K562 (cell line): ENCODE results near the gene MBD4. TPM values are rescaled to one million over a fixed set of nuclear protein-coding genes. Genes with fewer than 3 reads are reported as not detected.

ENCODE experiments used
- BCL6 ChIP-seq: fragments of 250-450 bp; sonication (Bioruptor Pico); IDR thresholded peaks from 2 replicates; pipeline ENCODE4 v1.4.0; 2020
- BRD4 ChIP-seq: fragments of 200-600 bp; sonication (generic); IDR thresholded peaks from 2 replicates; pipeline ENCODE4 v1.6.1; 2017; ENCODE audit warnings: inconsistent platforms
- ELF2 ChIP-seq: fragments of 250-450 bp; sonication (Bioruptor Pico); IDR thresholded peaks from 2 replicates; pipeline ENCODE4 v1.5.0; 2021; ENCODE audit warnings: mild to moderate bottlenecking
- ELF4 ChIP-seq: fragments of 450-650 bp; formaldehyde crosslinking; IDR thresholded peaks from 2 replicates; pipeline ENCODE4 v1.4.0; 2022; ENCODE audit warnings: missing genetic modification characterization
- EP400 ChIP-seq: fragments of 450-650 bp; IDR thresholded peaks from 2 replicates; pipeline ENCODE4 v1.6.1; 2017; ENCODE audit warnings: antibody characterized with exemption, mild to moderate bottlenecking, moderate library complexity
- FIP1L1 ChIP-seq: fragments of 200-400 bp; formaldehyde crosslinking; IDR thresholded peaks from 2 replicates; pipeline ENCODE4 v1.6.1; 2018; ENCODE audit warnings: mild to moderate bottlenecking, low read depth, low read length; ENCODE audit not compliant: poor library complexity, severe bottlenecking
- GTF2B ChIP-seq: IDR thresholded peaks from 2 replicates; pipeline ENCODE4 v1.6.1; 2011; ENCODE audit not compliant: insufficient read length; ENCODE audit errors: extremely low read depth
- HDAC3 ChIP-seq: fragments of 450-650 bp; IDR thresholded peaks from 2 replicates; pipeline ENCODE4 v1.6.1; 2018; ENCODE audit warnings: borderline replicate concordance, mild to moderate bottlenecking, moderate library complexity; ENCODE audit not compliant: partially characterized antibody
- MTA3 ChIP-seq: fragments of 450-650 bp; formaldehyde crosslinking; IDR thresholded peaks from 2 replicates; pipeline ENCODE4 v1.6.1; 2017; ENCODE audit warnings: mild to moderate bottlenecking, borderline replicate concordance
- MXD1 ChIP-seq: fragments of 250-450 bp; sonication (Bioruptor Pico); IDR thresholded peaks from 2 replicates; pipeline ENCODE4 v1.8.0; 2021; ENCODE audit warnings: borderline replicate concordance, mild to moderate bottlenecking, moderate library complexity; ENCODE audit not compliant: poor library complexity, severe bottlenecking
- PPARD ChIP-seq: fragments of 250-450 bp; sonication (Bioruptor Pico); IDR thresholded peaks from 2 replicates; pipeline ENCODE4 v1.8.0; 2022; ENCODE audit warnings: inconsistent platforms, mild to moderate bottlenecking, moderate library complexity
- SMAD1 ChIP-seq: fragments of 150-350 bp; IDR thresholded peaks from 2 replicates; pipeline ENCODE4 v1.6.1; 2014; ENCODE audit warnings: low read length, low read depth; ENCODE audit not compliant: partially characterized antibody
- SMARCC2 ChIP-seq: fragments of 450-650 bp; IDR thresholded peaks from 2 replicates; pipeline ENCODE4 v1.6.1; 2017; ENCODE audit warnings: antibody characterized with exemption, moderate library complexity, mild to moderate bottlenecking, low read depth
- ZBTB33 ChIP-seq: sonication (generic); formaldehyde crosslinking; IDR thresholded peaks from 2 replicates; pipeline ENCODE4 v1.8.1; 2023; ENCODE audit warnings: mild to moderate bottlenecking, missing genetic modification reagents
- ZC3H11A ChIP-seq: IDR thresholded peaks from 2 replicates; pipeline ENCODE4 v1.6.1; 2012; ENCODE audit warnings: low read depth, low read length, improper control_type of control experiment
- ZKSCAN3 ChIP-seq: fragments of 250-450 bp; sonication (Bioruptor Pico); IDR thresholded peaks from 2 replicates; pipeline ENCODE4 v1.4.0; 2020
- ZNF143 ChIP-seq: sonication (generic); formaldehyde crosslinking; IDR thresholded peaks from 2 replicates; pipeline ENCODE4 v1.9.0; 2022; ENCODE audit warnings: mild to moderate bottlenecking, missing genetic modification reagents
- ZNF3 ChIP-seq: fragments of 250-450 bp; sonication (Bioruptor Pico); IDR thresholded peaks from 2 replicates; pipeline ENCODE4 v1.5.0; 2021; ENCODE audit warnings: mild to moderate bottlenecking, moderate library complexity
- ZNF57 ChIP-seq: fragments of 450-650 bp; formaldehyde crosslinking; IDR thresholded peaks from 2 replicates; pipeline ENCODE4 v1.4.0; 2020; ENCODE audit warnings: mild to moderate bottlenecking, moderate library complexity
- ZNF589 ChIP-seq: fragments of 200-800 bp; sonication (Bioruptor generic); IDR thresholded peaks from 2 replicates; pipeline ENCODE4 v1.6.1; 2016; ENCODE audit warnings: low read depth, missing genetic modification characterization, missing compliant biosample characterization
- polyA plus RNA-seq, 8 experiments: library from polyadenylated mRNA; depleted of rRNA in 4 of 8; stranded (reverse) in 5 of 8; unstranded in 3 of 8; fragments of >200 nt; fragmentation: Nextera tagmentation in 2 of 8; fragmentation: Illumina TruSeq in 1 of 8; extraction: Ambion mirVana in 2 of 8; extraction: Trizol in 1 of 8; gene quantifications; 2 replicates each; pipeline versions ENCODE4 v1.2.1 to v1.2.3, GENCODE V29; 2011 to 2014; ENCODE audit warnings: inconsistent platforms in 1 of 8, missing spikeins in 1 of 8
- total RNA-seq, 7 experiments: library from RNA; depleted of rRNA in 6 of 7; stranded (reverse); fragments of >200 nt in 6 of 7; fragmentation: Illumina TruSeq in 2 of 7; extraction: Trizol in 2 of 7; gene quantifications; 2 replicates each; pipeline versions ENCODE4 v1.2.1 to v1.2.3, GENCODE V29; 2011 to 2021; ENCODE audit warnings: low replicate concordance in 1 of 7
- TF ChIP-seq, protein P1 (sequence below): fragments of 250-450 bp; sonication (Bioruptor Pico); IDR thresholded peaks from 2 replicates; pipeline ENCODE4 v1.4.0; 2020; ENCODE audit warnings: mild to moderate bottlenecking, moderate library complexity, borderline replicate concordance
- TF ChIP-seq, protein P2 (sequence below): sonication (generic); formaldehyde crosslinking; IDR thresholded peaks from 2 replicates; pipeline ENCODE4 v1.8.1; 2022; ENCODE audit warnings: missing genetic modification reagents

Gene MBD4
- total and polyA plus RNA-seq, 9 of the 15 experiments (the other 6 are each of a cell fraction or from before 2014, with no cell fraction given), result 13.3 to 63.9 (median 39.0) TPM

DNA sequence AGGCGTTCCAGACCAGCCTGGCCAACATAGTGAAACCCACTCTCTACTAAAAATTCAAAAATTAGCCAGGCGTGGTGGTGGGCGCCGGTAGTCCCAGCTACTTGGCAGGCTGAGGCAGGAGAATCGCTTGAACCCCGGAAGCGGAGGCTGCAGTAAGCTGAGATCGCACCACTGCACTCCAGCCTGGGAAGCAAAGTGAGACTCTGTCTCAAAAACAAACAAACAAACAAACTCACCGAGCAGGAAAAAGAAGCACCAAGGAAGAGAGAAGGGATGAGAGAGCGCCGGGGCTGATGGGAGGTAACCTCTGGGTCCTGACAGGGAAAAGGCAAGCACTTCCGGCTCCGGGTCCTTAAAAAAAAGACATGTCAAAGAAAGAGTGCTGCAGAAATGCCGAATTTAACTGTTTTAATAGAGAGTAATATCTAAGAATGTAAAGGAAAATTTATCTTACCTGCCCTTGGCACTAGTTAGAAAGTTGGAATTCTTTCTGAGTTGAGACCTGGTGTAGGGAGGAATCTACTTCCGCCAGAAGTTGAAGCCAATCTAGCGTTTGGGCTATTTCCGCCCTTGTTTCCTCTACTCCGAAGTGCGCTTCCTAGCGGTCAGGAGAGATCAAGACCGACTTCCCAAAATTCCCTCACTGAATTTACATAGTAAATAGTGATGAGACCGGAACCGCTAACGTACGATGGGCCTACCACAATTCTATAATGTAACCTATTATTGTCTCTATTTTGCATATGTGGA, 40.4 kb downstream of the MBD4 start (continued):
- TF ChIP-seq MXD1 (CRISPR knock-in tag) (no peak), ZC3H11A (no peak), GTF2B (no peak), HDAC3 (peak; percentile 37), ZNF57 (CRISPR knock-in tag) (no peak), ZNF3 (CRISPR knock-in tag) (no peak), FIP1L1 (no peak), ZKSCAN3 (CRISPR knock-in tag) (no peak), EP400 (peak; percentile 72), ZNF589 (CRISPR knock-in tag) (no peak), SMAD1 (no peak), ZBTB33 (CRISPR knock-in tag) (no peak), MTA3 (peak; percentile 95; the same call in 1 of the 2 replicates), SMARCC2 (no peak), ZNF143 (peak; percentile 41; the same call in 1 of the 2 replicates), PPARD (CRISPR knock-in tag) (no peak), ELF2 (peak; percentile 100), BRD4 (no peak), BCL6 (CRISPR knock-in tag) (no peak), ELF4 (CRISPR knock-in tag) (no peak)
- TF ChIP-seq, protein P1, sequence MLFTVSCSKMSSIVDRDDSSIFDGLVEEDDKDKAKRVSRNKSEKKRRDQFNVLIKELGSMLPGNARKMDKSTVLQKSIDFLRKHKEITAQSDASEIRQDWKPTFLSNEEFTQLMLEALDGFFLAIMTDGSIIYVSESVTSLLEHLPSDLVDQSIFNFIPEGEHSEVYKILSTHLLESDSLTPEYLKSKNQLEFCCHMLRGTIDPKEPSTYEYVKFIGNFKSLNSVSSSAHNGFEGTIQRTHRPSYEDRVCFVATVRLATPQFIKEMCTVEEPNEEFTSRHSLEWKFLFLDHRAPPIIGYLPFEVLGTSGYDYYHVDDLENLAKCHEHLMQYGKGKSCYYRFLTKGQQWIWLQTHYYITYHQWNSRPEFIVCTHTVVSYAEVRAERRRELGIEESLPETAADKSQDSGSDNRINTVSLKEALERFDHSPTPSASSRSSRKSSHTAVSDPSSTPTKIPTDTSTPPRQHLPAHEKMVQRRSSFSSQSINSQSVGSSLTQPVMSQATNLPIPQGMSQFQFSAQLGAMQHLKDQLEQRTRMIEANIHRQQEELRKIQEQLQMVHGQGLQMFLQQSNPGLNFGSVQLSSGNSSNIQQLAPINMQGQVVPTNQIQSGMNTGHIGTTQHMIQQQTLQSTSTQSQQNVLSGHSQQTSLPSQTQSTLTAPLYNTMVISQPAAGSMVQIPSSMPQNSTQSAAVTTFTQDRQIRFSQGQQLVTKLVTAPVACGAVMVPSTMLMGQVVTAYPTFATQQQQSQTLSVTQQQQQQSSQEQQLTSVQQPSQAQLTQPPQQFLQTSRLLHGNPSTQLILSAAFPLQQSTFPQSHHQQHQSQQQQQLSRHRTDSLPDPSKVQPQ (CRISPR knock-in tag), result no peak
- TF ChIP-seq, protein P2, sequence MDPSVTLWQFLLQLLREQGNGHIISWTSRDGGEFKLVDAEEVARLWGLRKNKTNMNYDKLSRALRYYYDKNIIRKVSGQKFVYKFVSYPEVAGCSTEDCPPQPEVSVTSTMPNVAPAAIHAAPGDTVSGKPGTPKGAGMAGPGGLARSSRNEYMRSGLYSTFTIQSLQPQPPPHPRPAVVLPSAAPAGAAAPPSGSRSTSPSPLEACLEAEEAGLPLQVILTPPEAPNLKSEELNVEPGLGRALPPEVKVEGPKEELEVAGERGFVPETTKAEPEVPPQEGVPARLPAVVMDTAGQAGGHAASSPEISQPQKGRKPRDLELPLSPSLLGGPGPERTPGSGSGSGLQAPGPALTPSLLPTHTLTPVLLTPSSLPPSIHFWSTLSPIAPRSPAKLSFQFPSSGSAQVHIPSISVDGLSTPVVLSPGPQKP (CRISPR knock-in tag), result no peak
